Measurements from ENCODE around the gene CILP.

The CILP gene

DNA sequence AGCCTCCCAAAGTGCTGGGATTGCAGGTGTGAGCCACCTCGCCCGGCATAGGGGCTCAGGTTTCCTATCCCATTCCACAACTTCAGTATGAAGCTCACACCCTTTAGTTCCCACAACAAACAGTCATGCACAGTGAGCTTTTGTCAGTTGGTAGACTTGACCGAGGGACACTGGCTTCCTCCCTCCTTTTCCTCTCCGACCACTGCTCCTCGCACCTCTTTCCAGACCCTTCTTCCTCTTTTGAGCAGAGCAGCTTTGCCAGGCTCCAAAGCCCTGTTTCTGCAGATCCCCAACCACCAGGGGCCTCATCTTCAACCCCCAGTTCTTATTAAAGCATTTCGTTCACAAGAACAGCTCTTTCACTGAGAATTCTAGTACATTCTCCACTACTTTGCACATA is 12.7 kb upstream of the CILP start:
- DNase-seq: peak; percentile 18

DNA sequence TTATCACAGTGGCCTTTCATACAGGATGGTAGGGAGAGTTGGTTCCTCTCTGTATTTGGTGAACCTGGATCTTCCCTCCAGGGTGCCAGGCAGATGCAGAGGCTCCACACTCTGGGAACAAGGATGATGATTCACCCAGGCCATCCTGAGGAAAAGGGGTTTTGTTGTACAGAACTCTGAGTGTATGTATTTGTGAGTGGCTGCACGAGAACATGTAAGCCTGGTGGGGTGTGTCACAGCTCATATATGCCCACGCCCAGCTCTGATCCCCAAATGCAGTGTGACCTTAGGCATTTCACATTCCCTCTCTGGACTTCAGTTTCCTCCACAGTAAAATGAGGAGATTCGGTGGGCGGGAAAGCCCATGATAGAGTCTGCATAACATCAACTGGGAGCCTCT is 11.6 kb upstream of the CILP start:
- DNase-seq: no peak

DNA sequence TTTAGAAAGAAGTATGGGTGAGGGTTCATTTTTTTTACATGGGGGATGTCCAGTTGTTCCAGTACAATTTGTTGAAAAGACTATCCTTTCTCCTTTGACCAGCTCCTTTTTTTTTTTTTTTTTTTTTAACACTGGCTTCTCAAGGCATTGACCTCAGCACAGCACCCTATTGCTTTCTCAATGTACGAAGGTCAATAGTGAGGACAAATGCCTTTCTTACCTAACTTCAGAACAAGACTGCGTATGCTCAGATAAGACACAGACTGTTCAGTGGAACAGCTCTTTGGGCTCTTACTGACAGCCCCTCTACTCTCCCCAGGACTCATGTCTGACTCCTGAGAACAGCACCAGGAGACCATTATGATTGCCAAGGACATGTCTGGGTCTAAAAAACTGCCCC is 10.4 kb upstream of the CILP start:
- no peak for DNase-seq

DNA sequence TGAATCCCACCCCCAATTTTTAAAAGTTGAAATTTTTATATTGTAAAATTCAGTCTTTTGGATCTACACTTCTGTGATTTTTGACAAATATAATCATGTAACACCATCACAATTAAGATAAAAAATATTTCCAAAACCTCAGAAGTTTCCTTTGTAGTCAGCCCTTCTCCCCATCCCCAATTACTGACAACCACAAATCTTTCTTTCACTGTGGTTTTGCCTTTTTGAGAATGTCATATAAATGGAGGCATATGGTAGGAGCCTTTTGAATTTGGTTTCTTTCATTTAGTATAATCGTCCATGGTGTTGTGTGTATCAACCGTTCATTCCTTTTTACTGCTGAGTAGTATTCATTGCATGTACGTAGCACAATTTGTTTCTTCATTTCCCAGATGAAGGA is 7.9 kb upstream of the CILP start:
- DNase-seq: no peak

- peak; percentile 25 for DNase-seq
These were observed 6.5 kb upstream of the CILP start for GRCh38 chr15:65217526-65218482.

- no peak for DNase-seq
These were observed 4.2 kb upstream of the CILP start for GRCh38 chr15:65215496-65215895.

DNA sequence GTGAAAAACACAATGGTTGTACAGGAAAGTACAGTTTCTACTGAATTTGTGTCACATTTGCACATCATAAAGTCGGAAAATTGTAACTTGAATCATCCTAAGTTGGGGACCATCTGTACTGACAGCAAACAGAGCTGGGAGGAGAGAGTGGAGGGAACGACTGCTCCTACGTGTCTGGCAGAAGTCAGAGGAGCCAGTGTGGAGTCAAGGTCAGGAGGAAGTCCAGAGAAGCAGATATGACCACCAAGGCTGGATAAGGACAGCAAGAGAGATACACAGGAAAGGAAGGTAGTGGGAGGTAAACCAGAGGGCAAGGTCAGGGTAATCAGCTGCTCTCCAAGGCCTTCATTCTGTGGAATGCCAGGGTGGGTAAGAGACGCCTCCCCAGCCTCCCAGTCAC is 2.7 kb upstream of the CILP start:
- DNase-seq: no peak

- no peak for DNase-seq
These were observed 2.0 kb upstream of the CILP start for GRCh38 chr15:65213241-65213640.

DNA sequence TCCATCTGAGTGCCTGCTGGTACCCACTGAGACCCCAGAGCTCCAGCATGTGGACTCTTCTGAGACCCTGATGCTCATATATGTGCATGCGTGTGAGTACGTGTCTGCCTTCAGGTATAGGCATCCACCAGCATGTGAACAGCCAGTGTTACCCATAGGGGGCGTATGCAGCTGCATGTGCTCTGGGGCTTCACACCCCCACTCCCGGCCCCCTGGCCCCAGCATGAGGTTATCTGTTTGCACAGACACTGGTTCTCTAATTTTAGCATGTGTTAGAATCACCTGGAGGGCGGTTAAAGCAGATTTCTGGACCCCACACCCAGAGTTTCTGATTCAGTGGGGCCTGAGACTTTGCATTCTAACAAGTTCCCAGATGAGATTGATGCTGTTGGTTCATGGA is 824 bp upstream of the CILP start:
- DNase-seq: peak; percentile 70

GRCh38 chr15:65211482-65211982 is 259 bp upstream of the CILP start:
- DNase-seq: no peak

GRCh38 chr15:65209701-65210643 is 1.3 kb downstream of the CILP start:
- DNase-seq: no peak

- no peak for DNase-seq
These were observed 2.6 kb downstream of the CILP start for GRCh38 chr15:65208647-65209046.

- no peak for DNase-seq
These were observed 3.9 kb downstream of the CILP start for GRCh38 chr15:65207280-65207840.

- DNase-seq: no peak
These were observed 4.5 kb downstream of the CILP start for GRCh38 chr15:65206750-65207149.

DNA sequence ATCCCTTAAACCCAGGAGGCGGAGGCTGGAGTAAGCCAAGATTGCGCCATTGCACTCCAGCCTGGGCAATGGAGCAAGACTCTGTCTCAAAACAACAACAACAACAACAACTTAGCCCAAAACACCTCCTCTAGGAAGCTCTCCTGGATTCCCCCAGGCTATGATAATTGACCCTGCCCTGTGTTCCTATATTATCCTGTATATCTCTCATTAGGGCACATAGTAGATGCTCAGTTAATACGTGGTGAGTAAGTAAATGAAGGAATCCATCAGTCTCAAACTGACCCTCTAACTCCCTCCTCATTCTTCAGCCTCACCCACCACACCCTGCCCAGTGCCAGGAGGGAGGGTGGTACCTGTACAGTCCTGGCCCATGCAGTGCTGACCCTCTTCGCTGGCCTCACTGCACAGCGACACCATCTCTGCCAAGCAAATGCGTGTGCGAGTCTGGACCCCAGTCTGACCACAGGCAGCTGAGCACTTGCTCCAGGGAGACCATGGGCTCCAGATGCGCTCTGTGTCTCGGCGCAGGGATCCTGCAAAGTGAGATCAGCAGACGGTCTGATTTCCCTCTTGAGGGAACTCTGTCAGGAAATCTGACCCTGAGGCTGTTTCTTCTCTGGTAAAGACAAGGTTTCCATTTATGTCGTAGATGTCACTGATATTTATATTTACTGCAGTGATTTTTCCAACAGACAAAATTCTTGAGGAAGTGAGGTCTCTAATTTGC is 6.2 kb downstream of the CILP start:
- DNase-seq: no peak

- no peak for DNase-seq
These were observed 6.9 kb downstream of the CILP start for GRCh38 chr15:65204236-65204930.

GRCh38 chr15:65201918-65202317 is 9.4 kb downstream of the CILP start:
- no peak for DNase-seq

- DNase-seq: no peak
These were observed 12.7 kb downstream of the CILP start for GRCh38 chr15:65198571-65198970.

DNA sequence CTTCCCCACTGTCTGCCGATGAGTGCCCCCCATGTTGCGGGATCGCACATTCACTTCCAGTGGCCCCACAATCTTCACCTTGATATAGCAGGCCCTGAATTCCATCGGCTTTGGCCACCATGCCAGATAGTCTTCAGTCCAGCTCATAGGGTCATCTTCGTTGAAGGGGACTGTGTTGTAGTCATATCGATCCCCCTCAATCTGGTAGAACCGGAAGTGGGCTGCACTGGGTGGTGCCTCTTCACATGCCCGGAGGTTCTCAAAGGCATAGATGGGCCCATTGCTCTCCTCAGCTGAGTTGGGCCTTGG is 14.0 kb downstream of the CILP start:
- no peak for DNase-seq

- no peak for DNase-seq
These were observed 14.5 kb downstream of the CILP start for GRCh38 chr15:65196637-65197336.

- no peak for DNase-seq
These were observed 15.7 kb downstream of the CILP start for GRCh38 chr15:65195548-65195923.

Data from hematopoietic multipotent progenitor cell treated with erythropoietin and hydrocortisone succinate and interleukin-3 and kit ligand, for 6 days (in vitro differentiated cells).